Measurements from ENCODE around the gene SCPEP1.
"Not testable (repeated sequence)": the region's sequence is repeated elsewhere in the genome, so short reads cannot be mapped to it uniquely, and the experiment has no call there.

The SCPEP1 gene

DNA sequence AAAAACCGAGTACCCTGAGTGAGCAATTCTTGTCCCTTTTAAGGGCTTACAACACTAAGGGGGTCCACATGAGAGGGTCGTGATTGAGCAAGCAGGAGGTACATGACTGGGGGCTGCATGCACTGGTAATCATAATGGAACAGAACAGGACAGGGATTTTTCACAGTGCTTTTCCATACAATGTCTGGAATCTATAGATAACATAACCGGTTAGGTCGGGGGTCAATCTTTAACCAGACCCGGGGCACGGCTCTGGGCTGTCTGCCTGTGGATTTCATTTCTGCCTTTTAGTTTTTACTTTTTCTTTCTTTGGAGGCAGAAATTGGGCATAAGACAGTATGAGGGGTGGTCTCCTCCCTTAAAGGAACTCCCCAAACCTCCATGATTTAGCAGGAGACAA is 12.2 kb upstream of the SCPEP1 start:
- DNase-seq: not testable (repeated sequence)

GRCh38 chr17:56966338-56966737 is 11.6 kb upstream of the SCPEP1 start:
- DNase-seq: peak; percentile 34

GRCh38 chr17:56970974-56971373 is 7.0 kb upstream of the SCPEP1 start:
- no peak for DNase-seq

DNA sequence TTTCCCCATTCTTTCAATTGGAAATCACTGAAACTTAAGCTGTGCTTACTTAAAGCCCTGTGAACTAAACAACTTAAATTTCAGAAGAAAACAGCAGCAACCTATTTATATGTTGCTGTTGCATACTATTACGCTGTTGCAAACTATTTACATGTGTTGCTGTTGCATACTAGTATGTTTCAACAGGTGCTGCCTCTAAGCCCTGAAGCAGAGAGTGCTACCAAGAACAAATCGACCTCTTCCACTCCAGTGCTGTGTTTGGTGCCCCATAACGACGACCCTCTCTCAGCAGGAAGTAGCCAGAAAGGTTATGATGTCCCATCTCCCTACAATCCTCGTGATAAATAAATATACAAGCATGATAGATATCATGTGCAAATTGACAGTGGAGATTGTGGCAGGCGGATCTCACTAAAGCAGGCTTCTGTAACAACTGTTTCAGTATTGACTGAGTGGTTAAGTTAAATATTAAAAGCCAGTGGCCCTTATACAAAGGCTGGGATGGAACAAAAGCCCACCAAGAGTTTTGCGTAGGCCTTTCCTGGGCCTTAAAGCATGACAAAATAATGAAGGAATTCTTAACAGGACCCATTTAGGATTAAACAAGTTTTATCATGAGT is 5.7 kb upstream of the SCPEP1 start:
- DNase-seq: no peak

GRCh38 chr17:56973520-56973919 is 4.4 kb upstream of the SCPEP1 start:
- DNase-seq: no peak

DNA sequence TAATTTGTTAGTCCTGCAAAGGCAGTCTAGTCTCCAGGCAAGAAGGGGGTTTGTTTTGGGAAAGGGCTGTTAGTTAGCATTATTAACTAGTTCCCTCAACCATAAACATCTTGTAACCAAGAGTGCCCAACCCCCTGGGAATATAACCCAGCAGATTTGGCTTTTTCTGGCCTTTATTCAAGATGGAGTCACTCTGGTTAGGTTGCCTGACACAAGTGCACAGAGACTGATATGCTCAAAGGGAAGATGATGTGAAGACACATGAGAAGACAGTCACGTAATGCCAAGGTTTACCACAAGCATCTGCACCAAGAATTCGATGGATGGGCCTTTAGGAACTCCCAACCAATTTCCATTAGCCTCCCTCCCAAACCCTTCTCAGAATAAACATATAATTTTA is 3.9 kb upstream of the SCPEP1 start:
- DNase-seq: no peak

DNA sequence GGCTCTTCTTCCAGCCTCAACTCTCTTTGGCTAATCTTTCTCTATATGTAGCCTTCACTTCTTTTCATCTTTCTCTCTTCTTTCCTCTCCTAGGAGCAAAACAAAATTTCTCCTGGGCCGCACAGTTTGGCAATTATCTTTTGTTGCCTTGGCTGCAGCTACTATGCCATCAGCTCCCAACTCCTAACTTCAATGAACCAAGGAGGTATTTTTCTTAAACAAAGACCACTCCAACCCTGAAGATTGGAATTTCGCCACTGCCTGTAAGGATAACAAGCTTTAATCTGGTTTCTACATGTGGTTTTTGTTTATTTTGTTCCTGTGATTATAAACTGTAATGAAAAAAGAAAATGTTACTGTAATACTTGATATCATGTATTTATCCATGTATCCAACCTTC is 2.3 kb upstream of the SCPEP1 start:
- no peak for DNase-seq

GRCh38 chr17:56976941-56977608 is 856 bp upstream of the SCPEP1 start:
- DNase-seq: no peak

- DNase-seq: no peak
Observed at GRCh38 chr17:56978441-56979090, 635 bp downstream of the SCPEP1 start.

DNA sequence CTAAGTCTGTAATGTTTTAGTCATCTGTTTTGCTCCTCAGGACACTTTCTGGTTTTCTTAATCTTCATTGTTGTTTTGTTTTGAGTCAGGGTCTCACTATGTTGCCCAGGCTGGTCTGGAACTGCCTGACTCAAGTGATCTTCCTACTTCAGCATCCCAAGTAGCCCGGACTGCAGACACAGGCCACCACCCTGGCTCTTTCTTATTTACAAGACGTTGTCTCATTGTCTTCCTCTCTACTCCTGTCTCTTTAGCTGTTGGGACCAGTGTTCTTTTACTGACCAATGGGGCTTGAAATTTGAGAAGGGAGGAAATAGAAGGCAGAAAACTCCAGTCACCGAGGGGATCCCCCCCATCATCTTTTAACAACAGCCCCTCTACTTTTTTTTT is 1.2 kb downstream of the SCPEP1 start:
- no peak for DNase-seq

DNA sequence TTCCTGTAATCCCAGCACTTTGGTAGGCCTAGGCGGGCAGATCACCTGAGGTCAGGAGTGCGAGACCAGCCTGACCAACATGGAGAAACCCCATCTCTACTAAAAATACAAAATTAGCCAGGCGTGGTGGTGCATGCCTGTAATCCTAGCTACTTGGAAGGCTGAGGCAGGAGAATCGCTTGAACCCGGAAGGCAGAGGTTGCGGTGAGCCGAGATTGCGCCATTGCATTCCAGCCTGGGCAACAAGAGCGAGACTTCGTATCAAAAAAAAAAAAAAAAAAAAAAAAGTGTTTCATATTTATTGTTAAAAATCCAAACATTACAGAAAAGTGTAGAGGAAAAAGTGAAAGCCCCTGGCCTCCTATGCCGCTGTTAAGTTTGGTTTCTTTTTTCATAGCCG is 2.6 kb downstream of the SCPEP1 start:
- DNase-seq: not testable (repeated sequence)

GRCh38 chr17:56982312-56982711 is 4.4 kb downstream of the SCPEP1 start:
- DNase-seq: peak; percentile 42

GRCh38 chr17:56983366-56983765 is 5.4 kb downstream of the SCPEP1 start:
- no peak for DNase-seq

DNA sequence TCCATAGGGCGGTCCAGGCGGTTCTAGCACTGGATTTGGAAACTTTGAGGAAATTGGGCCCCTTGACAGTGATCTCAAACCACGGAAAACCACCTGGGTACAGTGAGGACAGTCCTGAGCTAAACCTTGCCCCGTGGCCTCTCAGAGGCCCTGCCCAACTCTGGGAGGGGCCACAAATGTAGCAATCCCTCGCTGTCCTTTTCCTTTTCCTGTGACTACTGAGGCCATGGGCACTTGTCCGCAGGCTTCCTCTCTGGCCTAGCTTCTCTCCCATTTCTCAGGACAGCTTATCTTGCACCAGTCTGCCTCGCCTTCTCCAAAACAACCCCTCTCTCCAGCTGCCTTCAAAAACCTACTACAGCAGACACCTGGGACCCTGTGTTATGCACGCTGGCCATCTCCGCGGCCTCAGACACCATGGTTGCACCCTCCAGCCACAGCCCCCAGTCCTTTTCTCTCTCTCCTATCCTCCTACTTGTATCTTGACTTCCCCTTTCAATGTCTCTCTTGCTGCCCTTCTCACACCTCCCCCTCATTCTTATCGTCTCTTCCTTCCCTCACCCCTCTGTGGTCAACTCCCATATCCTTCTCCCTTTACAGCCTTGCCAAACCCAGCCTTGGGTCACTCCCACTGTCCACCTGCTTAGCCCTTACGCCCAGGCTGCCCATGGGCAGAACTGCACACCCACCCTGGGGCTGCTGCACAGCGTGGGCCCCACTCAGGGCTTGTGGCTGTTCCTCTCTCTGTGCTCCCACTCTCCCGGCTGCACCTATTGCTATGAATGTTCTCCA is 7.6 kb downstream of the SCPEP1 start:
- no peak for DNase-seq

- DNase-seq: no peak
Observed at GRCh38 chr17:56987283-56987834, 9.4 kb downstream of the SCPEP1 start.

DNA sequence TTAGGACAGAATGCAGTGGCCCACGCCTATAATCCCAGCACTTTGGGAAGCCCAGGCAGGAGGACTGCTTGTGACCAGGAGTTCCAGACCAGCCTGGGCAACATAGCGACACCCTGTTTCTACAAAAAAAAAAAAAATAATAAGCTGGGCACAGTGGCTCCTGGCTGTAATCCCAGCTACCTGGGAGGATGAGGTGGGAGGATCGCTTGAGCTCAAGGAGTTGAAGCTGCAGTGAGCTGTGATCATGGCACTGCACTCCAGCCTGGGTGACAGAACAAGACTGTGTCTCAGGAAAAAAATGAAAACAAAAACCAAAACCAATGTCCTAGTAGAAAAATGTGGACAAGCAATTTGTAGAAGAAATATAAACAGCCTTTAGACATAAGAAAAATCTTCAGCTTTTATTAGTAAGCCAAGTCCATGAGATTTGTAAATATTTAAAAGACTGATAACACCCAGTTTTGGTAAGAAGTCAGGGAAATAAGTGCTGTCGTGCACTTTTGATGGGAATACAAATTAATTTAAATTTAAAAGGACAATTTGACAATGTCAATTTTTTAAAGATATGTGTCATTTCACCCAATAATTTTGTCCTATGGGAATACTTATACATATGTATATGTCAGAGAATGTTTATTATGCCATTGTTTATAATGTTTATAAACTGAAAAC is 11.1 kb downstream of the SCPEP1 start:
- DNase-seq: no peak

DNA sequence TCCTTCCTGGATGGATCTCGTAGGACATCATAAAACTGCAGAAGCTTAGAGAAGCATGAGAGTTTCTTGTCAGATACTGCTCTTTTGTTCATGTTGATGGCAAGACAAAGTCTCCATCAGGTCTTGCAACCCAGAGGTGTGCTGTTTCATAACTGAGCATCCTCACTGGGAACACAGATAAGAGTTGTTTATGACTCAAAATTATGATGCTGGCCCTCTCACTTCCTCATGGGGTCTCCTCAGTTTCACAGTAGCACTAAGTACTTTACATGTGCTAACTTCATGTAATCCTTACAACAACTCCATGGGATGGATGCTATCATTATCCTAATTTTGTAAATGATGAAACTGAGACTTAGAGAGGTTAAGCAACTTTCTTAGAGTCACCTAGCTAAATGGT is 14.4 kb downstream of the SCPEP1 start:
- no peak for DNase-seq

DNA sequence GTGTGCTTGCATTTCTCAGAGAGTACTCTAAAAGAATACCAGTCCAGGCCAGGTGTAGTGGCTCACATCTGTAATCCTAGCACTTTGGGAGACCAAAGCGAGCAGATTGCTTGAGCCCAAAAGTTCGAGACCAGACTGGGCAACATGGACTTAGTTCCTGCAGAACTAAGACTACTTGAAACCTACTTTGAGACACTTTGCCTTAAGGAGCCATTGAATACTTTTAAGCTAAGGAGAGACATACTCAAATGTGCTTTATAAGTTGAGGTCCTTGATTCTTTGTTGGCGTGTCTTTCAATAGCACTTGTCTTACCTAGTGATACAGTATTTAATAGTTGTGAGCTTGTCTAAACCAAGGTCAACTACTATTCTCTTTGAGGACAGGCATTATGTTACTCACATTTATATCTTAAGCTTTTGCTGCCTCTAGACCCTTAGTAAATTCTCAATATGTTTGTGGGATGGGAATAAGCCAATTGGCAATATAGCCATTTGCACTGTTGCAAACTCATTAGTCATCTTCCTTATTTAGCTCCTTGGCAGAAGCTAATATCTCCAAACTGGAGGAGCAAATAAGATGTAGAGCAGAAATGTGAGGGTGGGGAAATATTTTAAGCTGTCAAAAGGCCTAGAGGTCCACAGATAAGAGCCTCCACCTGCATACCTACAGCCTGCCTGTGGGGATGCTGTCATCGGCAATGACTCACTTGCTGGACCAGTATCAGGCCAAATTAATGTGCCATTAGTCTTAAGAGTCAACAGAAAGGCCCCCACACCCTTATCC is 16.3 kb downstream of the SCPEP1 start:
- no peak for DNase-seq

DNA sequence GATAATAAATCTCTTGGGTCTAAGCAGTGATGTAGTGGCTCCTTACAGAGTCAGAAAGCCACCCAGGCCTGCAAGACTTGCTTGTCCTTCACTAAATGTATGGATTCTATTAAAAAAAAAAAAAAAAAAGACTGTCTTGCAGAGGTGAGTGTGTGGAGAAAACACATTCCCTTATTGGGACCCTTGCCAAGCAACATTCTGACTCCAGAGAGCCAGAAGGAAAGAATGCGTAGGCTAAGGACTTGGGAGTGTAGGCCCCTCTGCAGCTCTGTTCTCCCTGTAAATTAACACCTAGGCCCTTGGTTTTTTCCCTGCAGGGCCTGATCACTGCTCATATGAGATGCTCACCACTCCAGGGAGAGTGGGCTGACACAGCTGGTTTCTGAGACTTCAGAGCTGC is 17.8 kb downstream of the SCPEP1 start:
- no peak for DNase-seq

GRCh38 chr17:56997313-56997712 is 19.4 kb downstream of the SCPEP1 start:
- no peak for DNase-seq

- no peak for DNase-seq
Observed at GRCh38 chr17:57001541-57001940, 23.6 kb downstream of the SCPEP1 start.

DNA sequence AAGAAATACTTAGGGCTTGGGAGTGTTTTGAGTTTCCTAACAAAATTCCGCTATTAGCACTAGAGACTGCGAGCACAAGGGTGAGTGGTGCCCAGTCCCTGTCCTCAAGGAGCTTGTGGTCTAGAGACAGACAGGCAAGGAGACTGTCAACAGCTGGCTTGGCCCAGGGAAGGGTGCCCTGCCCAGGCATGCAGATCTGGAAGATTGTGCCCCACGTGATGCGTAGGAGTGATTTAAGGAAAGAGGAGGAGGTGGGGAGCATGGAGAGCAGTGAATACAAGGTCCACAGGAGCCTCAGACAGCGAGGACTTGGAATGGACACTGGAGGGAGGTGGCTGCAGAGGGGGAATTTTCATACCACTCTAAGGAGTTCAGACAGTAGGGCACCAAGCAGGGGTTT is 25.0 kb downstream of the SCPEP1 start:
- no peak for DNase-seq

All from NCI-H2107 (cell line).